CD8-positive, alpha-beta memory T cell (primary cell): ENCODE data around the gene ZNF212. TPM values are rescaled to one million over a fixed set of nuclear protein-coding genes. Genes with fewer than 3 reads are reported as not detected.
A peak's percentile ranks its signal among the peaks of the same experiment; 100 is the strongest.

Experiments
- CTCF ChIA-PET: fragments of 350-600 bp; sonication (Branson Sonifier 250); formaldehyde crosslinking; loops from one replicate; lab custom pipeline; 2021; ENCODE audit warnings: antibody characterized with exemption; lab: Charles Lee
- POLR2A ChIA-PET: fragments of 350-600 bp; sonication (Branson Sonifier 250); formaldehyde crosslinking; loops from one replicate; lab custom pipeline; 2021; ENCODE audit warnings: antibody characterized with exemption; lab: Charles Lee
- DNase-seq, 5 donors: peaks; one replicate each; pipeline versions ENCODE4 v3.0.0 to v3.0.0-alpha.2; 2020 to 2022; ENCODE audit warnings: mixed read lengths in 1 of 5
- H3K27ac ChIP-seq: one replicate; pipeline ENCODE4 v1.7.0; 2013; ENCODE audit warnings: low read depth, mild to moderate bottlenecking, low read length, moderate library complexity
- H3K27me3 ChIP-seq: 2 replicates; pipeline ENCODE4 v1.7.0; 2013; ENCODE audit warnings: low read length, mild to moderate bottlenecking; ENCODE audit not compliant: insufficient read depth, poor library complexity, severe bottlenecking
- H3K36me3 ChIP-seq: 2 replicates; pipeline ENCODE4 v1.7.0; 2013; ENCODE audit warnings: mild to moderate bottlenecking, low read length, moderate library complexity; ENCODE audit not compliant: insufficient read depth
- H3K4me1 ChIP-seq: 2 replicates; pipeline ENCODE4 v1.7.0; 2013; ENCODE audit warnings: mild to moderate bottlenecking, low read length, moderate library complexity; ENCODE audit not compliant: insufficient read depth
- H3K4me3 ChIP-seq: 2 replicates; pipeline ENCODE4 v1.7.0; 2013; ENCODE audit warnings: mild to moderate bottlenecking, low read length
- H3K9me3 ChIP-seq: 2 replicates; pipeline ENCODE4 v1.7.0; 2013; ENCODE audit warnings: mild to moderate bottlenecking, low read length
- H3K27ac Mint-ChIP-seq, 8 donors: one replicate each; pipeline ENCODE4 v1.8.0; 2020 to 2021; ENCODE audit warnings: mixed read lengths in 8 of 8, mild to moderate bottlenecking in 6 of 8, inconsistent platforms in 3 of 8, moderate library complexity in 3 of 8
- H3K27me3 Mint-ChIP-seq, 2 donors: one replicate each; pipeline ENCODE4 v1.8.0; 2020 to 2021; ENCODE audit warnings: mixed read lengths in 2 of 2, mild to moderate bottlenecking in 1 of 2, moderate library complexity in 1 of 2
- H3K36me3 Mint-ChIP-seq, 3 donors: one replicate each; pipeline ENCODE4 v1.8.0; 2020 to 2021; ENCODE audit warnings: mixed read lengths in 3 of 3, inconsistent platforms in 1 of 3, mild to moderate bottlenecking in 1 of 3
- H3K4me1 Mint-ChIP-seq, 3 donors: one replicate each; pipeline ENCODE4 v1.8.0; 2020 to 2021; ENCODE audit warnings: mixed read lengths in 3 of 3, inconsistent platforms in 1 of 3, mild to moderate bottlenecking in 1 of 3
- H3K4me3 Mint-ChIP-seq, 7 donors: one replicate each; pipeline ENCODE4 v1.8.0; 2020 to 2021; ENCODE audit warnings: mixed read lengths in 7 of 7, mild to moderate bottlenecking in 6 of 7, moderate library complexity in 4 of 7, inconsistent platforms in 2 of 7
- H3K9me3 Mint-ChIP-seq, 5 donors: one replicate each; pipeline ENCODE4 v1.8.0; 2020 to 2022; ENCODE audit warnings: mixed read lengths in 5 of 5, mild to moderate bottlenecking in 3 of 5, moderate library complexity in 2 of 5, inconsistent platforms in 1 of 5
- polyA plus RNA-seq: library from polyadenylated mRNA; unstranded; fragments of 300-500 nt; fragmentation: Illumina TruSeq; gene quantifications from one replicate; pipeline ENCODE4 v1.2.3, GENCODE V29; 2021
- total RNA-seq, 2 experiments: library from RNA; stranded (reverse); gene quantifications; one replicate each; pipeline ENCODE4 v1.2.3, GENCODE V29; 2021

The ZNF212 gene
- total and polyA plus RNA-seq, 3 experiments from 2014 or later = 8.6 to 16.6 (median 14.7) TPM

- no peak for DNase-seq
- no peak overlapping the region for H3K27ac ChIP-seq
- no peak overlapping the region for H3K4me3 ChIP-seq
- peak overlapping the region in 1 of 7 donors; percentile 32 for H3K4me3 Mint-ChIP-seq
- no peaks in the 10 kb centered on the region for H3K27me3 Mint-ChIP-seq
- CTCF ChIA-PET = interaction anchor here (1.7 kb wide), 1 partner anchor 30 kb away, joined by 5 read pairs; the partner anchor contains the start of gene ZNF783
- peaks cover 10 to 19% (median 15%) of the 10 kb centered on the region in 3 donors for H3K4me1 Mint-ChIP-seq
- H3K27me3 ChIP-seq = no peaks in the 10 kb centered on the region
- no peaks in the 10 kb centered on the region for H3K36me3 ChIP-seq
- peaks cover 6% of the 10 kb centered on the region for H3K4me1 ChIP-seq
- H3K9me3 Mint-ChIP-seq = no peaks in the 10 kb centered on the region
- POLR2A ChIA-PET = no interaction called here
- peak overlapping the region in 3 of 8 donors; percentile 4 to 40 (median 38) for H3K27ac Mint-ChIP-seq
- H3K9me3 ChIP-seq = no peaks in the 10 kb centered on the region
- peaks cover 0 to 38% (median 5%) of the 10 kb centered on the region in 3 donors for H3K36me3 Mint-ChIP-seq
Measured at GRCh38 chr7:149291781-149292461, 52.5 kb downstream of the ZNF212 start.

DNA sequence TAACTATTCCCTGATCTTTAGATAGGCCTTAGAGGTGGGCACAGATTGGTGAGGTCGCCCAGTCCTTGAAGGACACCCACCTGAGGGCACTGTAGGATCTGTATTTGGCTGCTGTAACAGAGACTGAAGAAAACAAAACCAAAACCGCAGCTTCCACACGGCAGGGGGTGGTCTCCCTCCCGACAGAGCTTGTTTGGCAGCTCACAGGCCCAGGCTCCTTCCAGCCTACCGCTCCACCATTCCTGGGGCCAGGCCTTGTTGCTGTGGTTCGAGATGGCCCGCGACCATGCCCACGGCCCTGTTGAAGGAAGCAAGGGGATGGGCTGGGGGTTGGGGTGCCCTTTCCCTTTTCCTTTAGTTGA, 53.0 kb downstream of the ZNF212 start:
- Histone ChIP-seq H3K9me3 (no peaks in the 10 kb centered on the region), H3K4me1 (peaks cover 1% of the 10 kb centered on the region), H3K27ac (no peak overlapping the region), H3K36me3 (no peaks in the 10 kb centered on the region), H3K27me3 (no peaks in the 10 kb centered on the region), H3K4me3 (no peak overlapping the region)
- H3K4me1 Mint-ChIP-seq = peaks cover 10 to 16% (median 10%) of the 10 kb centered on the region in 3 donors
- peak overlapping the region in 2 of 8 donors; percentile 4 to 40 for H3K27ac Mint-ChIP-seq
- DNase-seq = no peak
- no peaks in the 10 kb centered on the region for H3K27me3 Mint-ChIP-seq
- no peak overlapping the region for H3K4me3 Mint-ChIP-seq
- H3K36me3 Mint-ChIP-seq = peaks cover 0 to 38% (median 5%) of the 10 kb centered on the region in 3 donors
- H3K9me3 Mint-ChIP-seq = no peaks in the 10 kb centered on the region
- POLR2A ChIA-PET = no interaction called here
- CTCF ChIA-PET = no interaction called here

- Histone ChIP-seq H3K27me3 (no peaks in the 10 kb centered on the region), H3K9me3 (no peaks in the 10 kb centered on the region), H3K4me3 (no peak overlapping the region), H3K4me1 (no peaks in the 10 kb centered on the region), H3K36me3 (no peaks in the 10 kb centered on the region), H3K27ac (no peak overlapping the region)
- POLR2A ChIA-PET = no interaction called here
- H3K27me3 Mint-ChIP-seq = no peaks in the 10 kb centered on the region
- no peak for DNase-seq
- CTCF ChIA-PET = no interaction called here
- no peaks in the 10 kb centered on the region for H3K9me3 Mint-ChIP-seq
- peaks cover 0 to 33% (median 5%) of the 10 kb centered on the region in 3 donors for H3K36me3 Mint-ChIP-seq
- H3K27ac Mint-ChIP-seq = no peak overlapping the region
- no peak overlapping the region for H3K4me3 Mint-ChIP-seq
- peaks cover 4 to 8% (median 6%) of the 10 kb centered on the region in 3 donors for H3K4me1 Mint-ChIP-seq
Measured at GRCh38 chr7:149293338-149293737, 53.9 kb downstream of the ZNF212 start.

DNA sequence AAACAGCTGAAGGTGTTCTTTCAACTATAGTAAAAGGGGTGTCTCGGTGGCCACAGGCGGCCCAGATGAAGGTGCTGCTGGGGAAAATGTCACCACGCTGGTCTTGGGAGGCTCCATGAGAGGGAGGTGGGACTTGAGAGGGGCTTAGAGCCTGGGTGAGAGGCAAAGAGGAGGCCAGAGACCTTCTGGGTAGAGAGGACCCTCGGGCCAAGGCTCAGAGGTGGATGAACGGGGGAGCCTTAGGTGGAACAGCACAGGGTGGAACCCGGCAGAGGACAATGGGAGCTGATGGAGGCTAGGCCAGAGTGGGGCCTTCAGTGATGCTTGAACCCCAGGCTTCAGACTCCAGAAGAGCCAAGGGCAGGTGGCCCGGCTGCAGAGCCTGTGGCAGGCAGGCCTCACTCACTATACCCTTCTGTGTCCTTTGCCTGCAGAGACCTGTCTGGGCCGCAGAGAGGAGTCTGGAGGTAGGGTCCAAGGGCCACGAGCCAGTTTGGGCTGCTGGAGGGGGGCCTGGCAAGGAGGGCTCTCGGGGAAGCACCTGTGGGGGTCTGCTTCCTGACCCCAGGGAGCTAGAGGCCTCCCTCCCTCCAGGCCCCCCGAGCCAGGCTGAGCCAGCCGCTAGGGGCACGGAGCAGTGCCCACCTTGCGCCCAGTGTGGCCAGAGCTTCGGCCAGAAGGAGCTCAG, 54.6 kb downstream of the ZNF212 start:
- Mint-ChIP-seq H3K36me3 (peaks cover 0 to 33% (median 5%) of the 10 kb centered on the region in 3 donors), H3K9me3 (no peaks in the 10 kb centered on the region), H3K27ac (no peak overlapping the region), H3K4me1 (peaks cover 4 to 8% (median 6%) of the 10 kb centered on the region in 3 donors), H3K4me3 (no peak overlapping the region), H3K27me3 (no peaks in the 10 kb centered on the region)
- CTCF ChIA-PET = no interaction called here
- H3K4me3 ChIP-seq = no peak overlapping the region
- no peak overlapping the region for H3K27ac ChIP-seq
- H3K9me3 ChIP-seq = no peaks in the 10 kb centered on the region
- POLR2A ChIA-PET = no interaction called here
- no peaks in the 10 kb centered on the region for H3K36me3 ChIP-seq
- DNase-seq = no peak
- no peaks in the 10 kb centered on the region for H3K27me3 ChIP-seq
- H3K4me1 ChIP-seq = no peaks in the 10 kb centered on the region

DNA sequence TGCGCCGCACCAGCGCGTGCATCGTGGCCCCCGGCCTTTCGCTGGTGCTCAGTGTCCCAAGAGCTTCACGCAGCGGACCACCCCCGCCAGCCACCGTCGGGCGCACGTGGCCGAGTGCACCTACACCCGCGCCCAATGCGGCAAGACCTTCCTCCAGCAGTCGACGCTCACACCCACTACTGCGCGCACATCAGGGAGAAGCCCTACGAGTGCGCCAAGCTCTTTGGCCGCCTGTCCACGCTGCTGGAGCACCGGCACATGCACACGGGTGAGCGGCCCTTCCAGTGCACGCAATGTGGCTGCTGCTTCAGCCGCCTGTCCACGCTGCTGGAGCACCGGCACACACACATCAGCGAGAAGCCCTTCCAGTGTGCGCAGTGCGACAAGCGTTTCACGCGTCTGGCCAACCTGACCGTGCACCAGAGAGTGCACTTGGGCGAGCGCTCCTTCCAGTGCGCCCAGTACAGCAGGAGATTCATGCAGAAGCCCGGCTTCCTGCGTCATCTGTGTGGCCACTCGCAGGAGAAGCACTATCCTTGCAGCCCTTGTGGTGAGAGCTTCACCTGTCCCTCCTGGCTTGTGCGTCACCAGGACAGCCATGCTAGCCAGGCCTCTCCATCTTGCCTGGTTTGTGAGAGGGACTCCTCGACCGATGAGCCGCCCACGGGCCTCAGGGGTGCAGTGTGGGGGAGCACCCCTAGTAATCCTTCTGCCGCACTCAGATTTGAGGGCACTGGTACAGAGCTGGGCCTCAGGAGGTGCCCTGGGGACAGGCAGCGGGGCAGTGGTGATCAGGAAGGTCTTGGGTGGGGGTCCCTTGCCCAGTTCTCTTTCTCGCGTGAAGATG, 55.4 kb downstream of the ZNF212 start:
- Histone ChIP-seq H3K36me3 (no peaks in the 10 kb centered on the region), H3K27me3 (no peaks in the 10 kb centered on the region), H3K4me3 (no peak overlapping the region), H3K4me1 (no peaks in the 10 kb centered on the region), H3K9me3 (no peaks in the 10 kb centered on the region), H3K27ac (no peak overlapping the region)
- no peaks in the 10 kb centered on the region for H3K9me3 Mint-ChIP-seq
- POLR2A ChIA-PET = no interaction called here
- no peaks in the 10 kb centered on the region for H3K27me3 Mint-ChIP-seq
- H3K4me3 Mint-ChIP-seq = no peak overlapping the region
- CTCF ChIA-PET = no interaction called here
- DNase-seq = no peak
- H3K36me3 Mint-ChIP-seq = peaks cover 0 to 33% (median 5%) of the 10 kb centered on the region in 3 donors
- H3K27ac Mint-ChIP-seq = no peak overlapping the region
- H3K4me1 Mint-ChIP-seq = peaks cover 4 to 8% (median 6%) of the 10 kb centered on the region in 3 donors

DNA sequence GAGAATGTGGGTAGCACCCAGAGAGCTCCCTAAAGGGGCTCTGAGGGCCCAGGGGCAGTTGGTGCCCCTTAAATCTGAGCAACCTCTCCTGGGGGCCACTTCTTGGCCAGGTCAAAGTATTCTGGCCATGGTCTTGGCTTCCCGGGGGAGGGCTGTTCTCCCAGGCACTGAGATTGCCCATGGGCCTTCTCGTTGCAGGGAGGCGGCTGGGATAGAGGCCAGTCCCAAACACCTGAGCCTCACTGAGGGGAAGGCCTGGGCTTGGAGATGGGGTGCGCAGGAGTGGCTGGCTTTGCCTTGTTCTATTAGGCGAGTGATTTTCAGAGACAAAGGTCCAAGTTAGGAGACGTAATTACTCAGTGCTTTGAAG, 56.0 kb downstream of the ZNF212 start:
- Mint-ChIP-seq H3K27ac (no peak overlapping the region), H3K9me3 (no peaks in the 10 kb centered on the region), H3K4me1 (peaks cover 4 to 8% (median 6%) of the 10 kb centered on the region in 3 donors), H3K27me3 (no peaks in the 10 kb centered on the region), H3K4me3 (no peak overlapping the region), H3K36me3 (peaks cover 0 to 33% (median 5%) of the 10 kb centered on the region in 3 donors)
- Histone ChIP-seq H3K4me3 (no peak overlapping the region), H3K27me3 (no peaks in the 10 kb centered on the region), H3K9me3 (no peaks in the 10 kb centered on the region), H3K27ac (no peak overlapping the region), H3K36me3 (no peaks in the 10 kb centered on the region), H3K4me1 (no peaks in the 10 kb centered on the region)
- ChIA-PET POLR2A (no interaction called here), CTCF (no interaction called here)
- DNase-seq = no peak

DNA sequence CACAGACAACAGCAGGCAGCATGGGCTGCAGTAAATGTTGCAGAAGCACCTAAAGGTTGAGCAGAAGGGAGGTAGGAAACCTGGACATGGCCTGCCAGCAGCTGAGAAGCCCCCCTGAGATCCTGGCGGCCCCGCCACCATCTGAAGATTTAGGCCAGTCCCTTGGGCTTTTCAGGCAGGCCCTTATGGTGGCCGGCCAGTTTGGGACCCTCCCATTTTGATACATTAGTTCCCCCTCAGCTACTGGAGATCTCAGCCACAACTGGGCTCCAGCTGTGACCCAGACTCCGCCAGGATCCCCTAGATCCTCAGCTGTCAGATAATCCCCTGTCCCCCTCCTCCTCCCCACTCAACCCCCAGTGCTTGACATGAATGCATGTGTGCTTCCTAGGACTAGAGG, 56.9 kb downstream of the ZNF212 start:
- CTCF ChIA-PET = no interaction called here
- Mint-ChIP-seq H3K27ac (peak overlapping the region in 1 of 8 donors; percentile 14), H3K36me3 (peaks cover 0 to 30% (median 5%) of the 10 kb centered on the region in 3 donors), H3K27me3 (no peaks in the 10 kb centered on the region), H3K9me3 (no peaks in the 10 kb centered on the region), H3K4me1 (peaks cover 0 to 6% (median 4%) of the 10 kb centered on the region in 3 donors), H3K4me3 (no peak overlapping the region)
- Histone ChIP-seq H3K9me3 (no peaks in the 10 kb centered on the region), H3K27me3 (no peaks in the 10 kb centered on the region), H3K36me3 (no peaks in the 10 kb centered on the region), H3K4me3 (no peak overlapping the region), H3K4me1 (no peaks in the 10 kb centered on the region), H3K27ac (no peak overlapping the region)
- no peak for DNase-seq
- POLR2A ChIA-PET = no interaction called here
